GM12865 (cell line): ENCODE results near the gene RNU1-4.
"Not testable (repeated sequence)": the region's sequence is repeated elsewhere in the genome, so short reads cannot be mapped to it uniquely, and the experiment has no call there.

Experiments
- DNase-seq: peaks from one replicate; pipeline ENCODE4 v3.0.0; 2010; ENCODE audit warnings: low read depth
- H3K4me3 ChIP-seq: 2 replicates; pipeline ENCODE4 v1.5.1; 2011; ENCODE audit warnings: mild to moderate bottlenecking, low read depth, low read length, control low read depth

The RNU1-4 gene

DNA sequence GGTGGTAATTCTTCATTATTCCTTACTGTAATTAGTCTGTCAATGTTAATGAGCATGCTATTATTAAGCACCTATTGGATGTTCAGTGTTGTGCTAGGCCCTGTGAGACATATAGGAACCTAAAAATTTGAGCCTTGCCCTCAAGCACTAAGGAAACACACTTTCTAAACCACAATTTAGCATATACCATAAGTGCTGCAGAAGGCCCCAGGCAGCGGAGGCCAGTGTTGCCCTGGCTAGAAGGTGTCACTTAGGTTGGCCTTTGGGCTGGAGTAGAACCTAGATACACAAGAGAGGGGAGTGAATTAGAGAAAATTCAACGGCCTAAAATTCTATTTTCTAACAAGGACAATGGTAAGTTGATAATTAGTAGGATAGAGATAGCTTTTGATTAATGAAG lies 44.6 kb downstream of the RNU1-4 start:
- not testable (repeated sequence) for DNase-seq, H3K4me3 ChIP-seq

DNA sequence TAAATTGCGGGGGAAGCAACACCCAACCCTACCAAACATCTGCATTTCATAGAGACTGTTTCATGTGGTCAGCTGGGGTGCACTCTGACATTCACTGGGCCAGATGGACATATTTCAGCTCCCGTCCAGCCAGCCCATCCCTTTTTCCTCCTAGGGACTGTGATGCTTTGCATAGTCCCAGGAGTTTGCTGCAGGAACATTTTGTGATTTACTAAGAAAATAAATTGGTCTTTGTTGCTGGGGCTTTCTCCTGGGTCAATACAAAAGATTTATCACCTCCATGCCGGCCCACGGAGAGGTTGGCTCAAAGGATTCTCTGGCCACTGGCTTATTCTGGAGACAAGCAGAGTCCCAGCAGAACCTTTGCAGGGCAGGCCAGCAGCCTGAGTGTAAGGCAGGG lies 46.0 kb downstream of the RNU1-4 start:
- not testable (repeated sequence) for DNase-seq

DNA sequence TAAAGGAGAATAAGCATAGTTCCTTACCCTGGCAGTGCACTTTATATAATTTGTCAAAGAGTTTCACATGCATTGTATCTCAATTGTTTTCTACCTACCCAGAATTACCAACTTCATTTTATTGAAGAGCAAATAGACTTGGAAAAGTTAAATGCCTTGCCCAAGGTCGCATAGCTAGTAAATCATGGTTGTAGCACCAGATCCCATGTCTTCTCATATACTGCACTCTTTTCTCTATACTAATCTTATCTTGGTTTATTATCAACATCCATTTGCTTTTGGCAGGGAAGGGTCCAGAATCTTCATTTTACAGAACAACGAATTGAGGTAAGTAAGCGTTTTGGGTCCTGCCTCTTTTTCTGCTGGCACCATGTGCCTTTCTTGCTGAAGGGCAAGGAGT lies 46.9 kb downstream of the RNU1-4 start:
- H3K4me3 ChIP-seq, DNase-seq: not testable (repeated sequence)

More for the DNA sequence above, 46.0 kb downstream of the RNU1-4 start:
- not testable (repeated sequence) for H3K4me3 ChIP-seq

DNA sequence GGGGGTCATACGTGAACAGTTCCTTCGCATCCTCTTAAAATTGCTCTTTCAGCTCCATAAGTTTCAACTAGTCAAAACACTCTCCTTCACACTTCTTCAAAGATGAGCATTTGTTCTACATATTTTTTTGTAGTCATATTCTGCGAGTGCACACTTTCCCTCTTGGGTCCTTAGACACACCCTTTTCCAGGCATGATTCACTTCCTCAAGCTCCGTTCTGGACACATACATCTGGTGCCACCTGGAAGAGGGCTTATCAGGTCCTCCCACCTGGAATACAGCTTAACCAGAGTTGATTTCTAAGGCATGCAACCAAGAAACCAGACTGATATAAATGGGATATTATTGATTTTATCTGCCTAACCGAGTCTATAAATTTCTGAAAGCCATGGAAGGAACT lies 47.4 kb downstream of the RNU1-4 start:
- H3K4me3 ChIP-seq, DNase-seq: not testable (repeated sequence)
